K562 (cell line): ENCODE results near the gene PCLAF. TPM values are rescaled to one million over a fixed set of nuclear protein-coding genes. Genes with fewer than 3 reads are reported as not detected.

ENCODE experiments used
- ATAC-seq: fragments of 200-7000 bp; cut with Tn5 transposase; 3 replicates; pipeline ENCODE4 v1.9.1; 2020; ENCODE audit warnings: moderate library complexity
- BruUV-seq: library from RNA; stranded (reverse); fragments of 400-500 nt; replicated peaks from 2 replicates; lab custom pipeline; 2021; lab: Mats Ljungman, UMichigan
- CTCF ChIA-PET: fragments of 300-600 bp; formaldehyde crosslinking; extraction: SDS; loops from one replicate; lab custom pipeline; 2021; ENCODE audit warnings: low intra/inter-chr PET ratio; lab: Yijun Ruan, JAX
- POLR2A ChIA-PET: fragments of 300-600, 350-650 bp; sonication (Branson Sonifier 250); formaldehyde crosslinking; extraction: SDS; loops from one replicate; lab custom pipeline; 2021; ENCODE audit warnings: antibody characterized with exemption, inconsistent platforms; lab: Yijun Ruan, JAX
- DNase-seq, 4 experiments: peaks; one replicate each; pipeline versions ENCODE4 v3.0.0 to v3.0.0-alpha.2; 2011 to 2018; ENCODE audit warnings: low spot score in 3 of 4, mixed read lengths in 3 of 4; ENCODE audit errors: extremely low read depth in 1 of 4
- FAIRE-seq: peaks from 2 replicates; lab custom pipeline; 2011; peaks lifted over from hg19 to GRCh38; lab: Jason Lieb, UNC
- H2AFZ ChIP-seq: 2 replicates; pipeline ENCODE4 v1.6.0; 2011; ENCODE audit warnings: low read depth, low read length, control low read depth, inconsistent platforms
- H3K27ac ChIP-seq: fragments of 200-600 bp; 3 replicates; pipeline ENCODE4 v1.8.0; 2011; ENCODE audit warnings: low read depth, mild to moderate bottlenecking, control low read depth, inconsistent platforms, low read length, moderate library complexity, mixed read lengths; ENCODE audit errors: extremely low read depth
- H3K27me3 ChIP-seq, 2 experiments: fragments of 300-600 bp in 1 of 2; 2 replicates in 1 of 2; 3 replicates in 1 of 2; pipeline versions ENCODE4 v1.6.0 to v1.8.0; 2011; ENCODE audit warnings: inconsistent platforms in 2 of 2, low read length in 2 of 2, mild to moderate bottlenecking in 1 of 2, mixed read lengths in 1 of 2, moderate library complexity in 1 of 2; ENCODE audit not compliant: control insufficient read depth in 2 of 2, insufficient read depth in 2 of 2
- H3K36me3 ChIP-seq: fragments of 300-600 bp; 3 replicates; pipeline ENCODE4 v1.8.0; 2011; ENCODE audit warnings: mild to moderate bottlenecking, low read length, inconsistent platforms; ENCODE audit not compliant: control insufficient read depth, insufficient read depth
- H3K4me1 ChIP-seq, 2 experiments: fragments of 200-600 bp in 1 of 2; replicated peaks in 1 of 2; 2 replicates in 1 of 2; 3 replicates in 1 of 2; pipeline versions ENCODE4 v1.5.1 to v1.8.0; 2011; ENCODE audit warnings: inconsistent platforms in 2 of 2, low read length in 2 of 2, mild to moderate bottlenecking in 1 of 2, mixed read lengths in 1 of 2, moderate library complexity in 1 of 2; ENCODE audit not compliant: control insufficient read depth in 2 of 2, insufficient read depth in 2 of 2
- H3K4me2 ChIP-seq: 2 replicates; pipeline ENCODE4 v1.6.1; 2011; ENCODE audit warnings: low read length, control low read depth, inconsistent platforms, mixed read lengths; ENCODE audit not compliant: insufficient read depth
- H3K4me3 ChIP-seq: fragments of 200-600 bp; sonication (generic), shearing (Covaris generic); 2 replicates; pipeline ENCODE4 v1.5.1; 2016; ENCODE audit warnings: control low read depth, inconsistent platforms
- H3K79me2 ChIP-seq: fragments of 200-600 bp; 3 replicates; pipeline ENCODE4 v1.8.0; 2011; ENCODE audit warnings: low read length, inconsistent platforms; ENCODE audit not compliant: control insufficient read depth, insufficient read depth
- H3K9ac ChIP-seq, 2 experiments: 2 replicates each; pipeline versions ENCODE4 v1.6.0 to v1.6.1; 2011; ENCODE audit warnings: low read depth in 2 of 2, low read length in 2 of 2, control low read depth in 1 of 2, inconsistent platforms in 1 of 2, mild to moderate bottlenecking in 1 of 2, mixed read lengths in 1 of 2; ENCODE audit not compliant: insufficient read depth in 1 of 2
- H3K9me1 ChIP-seq: one replicate; pipeline ENCODE4 v1.6.0; 2011; ENCODE audit warnings: inconsistent platforms, mild to moderate bottlenecking, low read length, moderate library complexity; ENCODE audit not compliant: control insufficient read depth, insufficient read depth
- H3K9me3 ChIP-seq: replicated peaks from 2 replicates; pipeline ENCODE4 v1.5.1; 2011; ENCODE audit warnings: low read depth, low read length, inconsistent platforms; ENCODE audit not compliant: control insufficient read depth, insufficient read depth
- H4K20me1 ChIP-seq: replicated peaks from 2 replicates; pipeline ENCODE4 v1.6.1; 2011; ENCODE audit warnings: low read length, inconsistent platforms, mixed read lengths; ENCODE audit not compliant: control insufficient read depth, insufficient read depth
- BACH1 ChIP-seq: fragments of 200-800 bp; sonication (Bioruptor generic); IDR thresholded peaks from 2 replicates; pipeline ENCODE4 v1.6.1; 2016; ENCODE audit warnings: missing genetic modification characterization, missing compliant biosample characterization
- CBX3 ChIP-seq, 2 experiments: IDR thresholded peaks; 1 replicate in 1 of 2; 2 replicates in 1 of 2; pipeline ENCODE4 v1.6.1; 2012; ENCODE audit warnings: inconsistent platforms in 2 of 2, low read length in 2 of 2, borderline replicate concordance in 1 of 2, control low read depth in 1 of 2
- CHCHD3 ChIP-seq: fragments of 250-450 bp; sonication (Bioruptor Pico); IDR thresholded peaks from 2 replicates; pipeline ENCODE4 v2.1.2; 2022; ENCODE audit warnings: mild to moderate bottlenecking
- DIDO1 ChIP-seq: fragments of 450-650 bp; IDR thresholded peaks from 2 replicates; pipeline ENCODE4 v1.6.1; 2016; ENCODE audit warnings: low read depth, missing biosample characterization, missing genetic modification characterization
- ELF2 ChIP-seq: fragments of 250-450 bp; sonication (Bioruptor Pico); IDR thresholded peaks from 2 replicates; pipeline ENCODE4 v1.5.0; 2021; ENCODE audit warnings: mild to moderate bottlenecking
- KLF16 ChIP-seq: IDR thresholded peaks from 2 replicates; pipeline ENCODE4 v1.6.1; 2016; ENCODE audit warnings: antibody characterized with exemption
- MBD2 ChIP-seq: sonication (generic); IDR thresholded peaks from 2 replicates; pipeline ENCODE4 v1.6.1; 2016; ENCODE audit warnings: low read depth, borderline replicate concordance
- NCOA4 ChIP-seq: fragments of 450-650 bp; IDR thresholded peaks from 2 replicates; pipeline ENCODE4 v1.6.1; 2018; ENCODE audit warnings: mild to moderate bottlenecking; ENCODE audit not compliant: partially characterized antibody
- NR1H2 ChIP-seq: sonication (generic); formaldehyde crosslinking; IDR thresholded peaks from 2 replicates; pipeline ENCODE4 v1.4.0; 2020; ENCODE audit warnings: mild to moderate bottlenecking, missing genetic modification reagents
- POLR2H ChIP-seq: IDR thresholded peaks from 2 replicates; pipeline ENCODE4 v1.6.1; 2016; ENCODE audit warnings: missing genetic modification characterization, low read depth, mild to moderate bottlenecking, control low read depth, missing compliant biosample characterization, moderate library complexity
- POLR3G ChIP-seq: IDR thresholded peaks from 2 replicates; pipeline ENCODE4 v1.6.1; 2011; ENCODE audit not compliant: insufficient read length, insufficient replicate concordance; ENCODE audit errors: extremely low read depth
- SMAD1 ChIP-seq: fragments of 150-350 bp; IDR thresholded peaks from 2 replicates; pipeline ENCODE4 v1.6.1; 2014; ENCODE audit warnings: low read length, low read depth; ENCODE audit not compliant: partially characterized antibody
- SREBF1 ChIP-seq: fragments of 150-350 bp; IDR thresholded peaks from 2 replicates; pipeline ENCODE4 v1.6.1; 2014; ENCODE audit warnings: antibody characterized with exemption, low read depth, low read length, borderline replicate concordance
- ZNF586 ChIP-seq: fragments of 450-650 bp; formaldehyde crosslinking; conservative IDR thresholded peaks from 2 replicates; pipeline ENCODE4 v1.4.0; 2020; ENCODE audit warnings: mild to moderate bottlenecking, moderate library complexity
- WGBS: fragments of 100-300 bp; shearing (Covaris generic); methylation state at CpG from one replicate; pipeline ENCODE4 v1.1.6; 2016; ENCODE audit warnings: low coverage, mixed read lengths; ENCODE audit not compliant: insufficient coverage; ENCODE audit errors: missing lambda C conversion rate; 5-methylcytosine and 5-hydroxymethylcytosine counted together
- in situ Hi-C: fragments of 300-500 bp; cut with MboI; formaldehyde crosslinking; loops from 4 replicates; pipeline ENCODE4 v1.15.0; 2018; ENCODE audit warnings: inconsistent platforms, mixed read lengths
- intact Hi-C: fragments of 100-400 bp; cut with micrococcal nuclease; formaldehyde crosslinking; loops from 2 replicates; pipeline ENCODE4 v1.14.2; 2022
- polyA plus RNA-seq, 8 experiments: library from polyadenylated mRNA; depleted of rRNA in 4 of 8; stranded (reverse) in 5 of 8; unstranded in 3 of 8; fragments of >200 nt; fragmentation: Nextera tagmentation in 2 of 8; fragmentation: Illumina TruSeq in 1 of 8; extraction: Ambion mirVana in 2 of 8; extraction: Trizol in 1 of 8; gene quantifications; 2 replicates each; pipeline versions ENCODE4 v1.2.1 to v1.2.3, GENCODE V29; 2011 to 2014; ENCODE audit warnings: inconsistent platforms in 1 of 8, missing spikeins in 1 of 8
- total RNA-seq, 7 experiments: library from RNA; depleted of rRNA in 6 of 7; stranded (reverse); fragments of >200 nt in 6 of 7; fragmentation: Illumina TruSeq in 2 of 7; extraction: Trizol in 2 of 7; gene quantifications; 2 replicates each; pipeline versions ENCODE4 v1.2.1 to v1.2.3, GENCODE V29; 2011 to 2021; ENCODE audit warnings: low replicate concordance in 1 of 7
- TF ChIP-seq, protein P1 (sequence below): fragments of 200-800 bp; sonication (Bioruptor generic); IDR thresholded peaks from 2 replicates; pipeline ENCODE4 v1.6.1; 2017; ENCODE audit warnings: missing genetic modification characterization, missing compliant biosample characterization
- TF ChIP-seq, protein P2 (sequence below): fragments of 450-650 bp; formaldehyde crosslinking; conservative IDR thresholded peaks from 2 replicates; pipeline ENCODE4 v1.4.0; 2022; ENCODE audit warnings: mild to moderate bottlenecking, missing genetic modification characterization
- TF ChIP-seq, protein P3 (sequence below): fragments of 250-450 bp; sonication (Bioruptor Pico); IDR thresholded peaks from 2 replicates; pipeline ENCODE4 v1.4.0; 2020; ENCODE audit warnings: borderline replicate concordance
- TF ChIP-seq, protein P4 (sequence below): fragments of 450-650 bp; formaldehyde crosslinking; IDR thresholded peaks from 2 replicates; pipeline ENCODE4 v1.4.0; 2020; ENCODE audit warnings: mild to moderate bottlenecking, moderate library complexity

The PCLAF gene
- total and polyA plus RNA-seq, 9 of the 15 experiments (the other 6 are each of a cell fraction or from before 2014, with no cell fraction given): 112 to 881 (median 360) TPM

DNA sequence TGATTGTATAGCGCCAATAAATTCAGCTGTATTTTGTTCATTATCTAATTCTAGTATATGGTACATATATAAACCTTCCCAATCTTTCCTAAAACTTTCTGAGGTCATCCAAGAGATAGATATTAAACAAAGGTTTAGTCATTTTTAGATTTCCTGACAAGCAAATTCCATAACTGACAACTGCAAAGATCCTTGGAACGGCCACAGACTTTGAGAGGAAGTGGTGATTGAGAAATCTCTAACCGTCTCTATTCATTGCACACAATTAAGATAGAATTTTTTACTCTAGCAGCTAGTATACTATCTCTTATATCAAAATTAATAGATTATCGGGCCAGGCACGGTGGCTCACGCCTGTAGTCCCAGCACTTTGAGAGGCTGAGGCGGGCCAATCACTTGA, 30.0 kb downstream of the PCLAF start:
- no peak overlapping the region for H3K27ac ChIP-seq
- 0 out of 2 replicates have a peak, but pooled peaks cover 4% of the 10 kb centered on the region for H4K20me1 ChIP-seq
- H3K27me3 ChIP-seq: no peaks in the 10 kb centered on the region
- ATAC-seq: no peak
- FAIRE-seq: no peak
- peaks cover 3 to 7% of the 10 kb centered on the region in 2 experiments; a peak in 3 of 5 replicates for H3K4me1 ChIP-seq
- intact Hi-C loops (no loop called here), in situ Hi-C loops (loop anchor here (10.0 kb wide), 1 partner anchor 146 kb away; no protein-coding TSS in a partner anchor)
- H3K9ac ChIP-seq: no peak overlapping the region
- CTCF ChIA-PET: no interaction called here
- peaks cover 35% of the 10 kb centered on the region for H3K79me2 ChIP-seq
- no peak overlapping the region for H2AFZ ChIP-seq
- no peak overlapping the region for H3K4me3 ChIP-seq
- no peak for DNase-seq
- no peaks in the 10 kb centered on the region for H3K9me1 ChIP-seq
- WGBS: 94% methylated on average over 7 of the region's 7 CpGs
- BruUV-seq: no TSS peak
- no peaks in the 10 kb centered on the region for H3K9me3 ChIP-seq
- H3K4me2 ChIP-seq: no peak overlapping the region
- POLR2A ChIA-PET: interaction anchor here (0.9 to 1.3 kb wide), 2 partner anchors 17 to 31 kb away, joined by 3 to 4 read pairs; no protein-coding TSS in a partner anchor
- H3K36me3 ChIP-seq: peaks cover 9% of the 10 kb centered on the region; the same call in 2 of the 3 replicates
- TF ChIP-seq BACH1 (tag): no peak
- TF ChIP-seq NCOA4: no peak
- TF ChIP-seq, protein P1, sequence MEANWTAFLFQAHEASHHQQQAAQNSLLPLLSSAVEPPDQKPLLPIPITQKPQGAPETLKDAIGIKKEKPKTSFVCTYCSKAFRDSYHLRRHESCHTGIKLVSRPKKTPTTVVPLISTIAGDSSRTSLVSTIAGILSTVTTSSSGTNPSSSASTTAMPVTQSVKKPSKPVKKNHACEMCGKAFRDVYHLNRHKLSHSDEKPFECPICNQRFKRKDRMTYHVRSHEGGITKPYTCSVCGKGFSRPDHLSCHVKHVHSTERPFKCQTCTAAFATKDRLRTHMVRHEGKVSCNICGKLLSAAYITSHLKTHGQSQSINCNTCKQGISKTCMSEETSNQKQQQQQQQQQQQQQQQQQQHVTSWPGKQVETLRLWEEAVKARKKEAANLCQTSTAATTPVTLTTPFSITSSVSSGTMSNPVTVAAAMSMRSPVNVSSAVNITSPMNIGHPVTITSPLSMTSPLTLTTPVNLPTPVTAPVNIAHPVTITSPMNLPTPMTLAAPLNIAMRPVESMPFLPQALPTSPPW (CRISPR knock-in tag): no peak
- no peak for TF ChIP-seq CBX3 (IDR thresholded peaks at IDR 0.05; ENCODE audit: borderline replicate concordance in 1 of 2, low read length in 2 of 2)
- TF ChIP-seq POLR2H: no peak
- no peak for TF ChIP-seq CHCHD3 (CRISPR knock-in tag)
- TF ChIP-seq, protein P2, sequence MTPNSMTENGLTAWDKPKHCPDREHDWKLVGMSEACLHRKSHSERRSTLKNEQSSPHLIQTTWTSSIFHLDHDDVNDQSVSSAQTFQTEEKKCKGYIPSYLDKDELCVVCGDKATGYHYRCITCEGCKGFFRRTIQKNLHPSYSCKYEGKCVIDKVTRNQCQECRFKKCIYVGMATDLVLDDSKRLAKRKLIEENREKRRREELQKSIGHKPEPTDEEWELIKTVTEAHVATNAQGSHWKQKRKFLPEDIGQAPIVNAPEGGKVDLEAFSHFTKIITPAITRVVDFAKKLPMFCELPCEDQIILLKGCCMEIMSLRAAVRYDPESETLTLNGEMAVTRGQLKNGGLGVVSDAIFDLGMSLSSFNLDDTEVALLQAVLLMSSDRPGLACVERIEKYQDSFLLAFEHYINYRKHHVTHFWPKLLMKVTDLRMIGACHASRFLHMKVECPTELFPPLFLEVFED (CRISPR knock-in tag): no peak
- TF ChIP-seq KLF16: no peak
- no peak for TF ChIP-seq SMAD1
- TF ChIP-seq NR1H2 (CRISPR knock-in tag): no peak
- TF ChIP-seq MBD2: no peak
- TF ChIP-seq POLR3G: no peak
- TF ChIP-seq ZNF586: no peak
- TF ChIP-seq, protein P3, sequence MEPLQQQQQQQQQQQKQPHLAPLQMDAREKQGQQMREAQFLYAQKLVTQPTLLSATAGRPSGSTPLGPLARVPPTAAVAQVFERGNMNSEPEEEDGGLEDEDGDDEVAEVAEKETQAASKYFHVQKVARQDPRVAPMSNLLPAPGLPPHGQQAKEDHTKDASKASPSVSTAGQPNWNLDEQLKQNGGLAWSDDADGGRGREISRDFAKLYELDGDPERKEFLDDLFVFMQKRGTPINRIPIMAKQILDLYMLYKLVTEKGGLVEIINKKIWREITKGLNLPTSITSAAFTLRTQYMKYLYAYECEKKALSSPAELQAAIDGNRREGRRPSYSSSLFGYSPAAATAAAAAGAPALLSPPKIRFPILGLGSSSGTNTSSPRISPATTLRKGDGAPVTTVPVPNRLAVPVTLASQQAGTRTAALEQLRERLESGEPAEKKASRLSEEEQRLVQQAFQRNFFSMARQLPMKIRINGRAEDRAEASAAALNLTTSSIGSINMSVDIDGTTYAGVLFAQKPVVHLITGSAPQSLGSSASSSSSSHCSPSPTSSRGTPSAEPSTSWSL (CRISPR knock-in tag): no peak
- no peak for TF ChIP-seq SREBF1
- TF ChIP-seq, protein P4, sequence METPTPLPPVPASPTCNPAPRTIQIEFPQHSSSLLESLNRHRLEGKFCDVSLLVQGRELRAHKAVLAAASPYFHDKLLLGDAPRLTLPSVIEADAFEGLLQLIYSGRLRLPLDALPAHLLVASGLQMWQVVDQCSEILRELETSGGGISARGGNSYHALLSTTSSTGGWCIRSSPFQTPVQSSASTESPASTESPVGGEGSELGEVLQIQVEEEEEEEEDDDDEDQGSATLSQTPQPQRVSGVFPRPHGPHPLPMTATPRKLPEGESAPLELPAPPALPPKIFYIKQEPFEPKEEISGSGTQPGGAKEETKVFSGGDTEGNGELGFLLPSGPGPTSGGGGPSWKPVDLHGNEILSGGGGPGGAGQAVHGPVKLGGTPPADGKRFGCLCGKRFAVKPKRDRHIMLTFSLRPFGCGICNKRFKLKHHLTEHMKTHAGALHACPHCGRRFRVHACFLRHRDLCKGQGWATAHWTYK (CRISPR knock-in tag): no peak
- no peak for TF ChIP-seq ELF2 (CRISPR knock-in tag)
- TF ChIP-seq DIDO1 (tag): no peak
